ENCODE results near the gene FRRS1L.

The FRRS1L gene

GRCh38 chr9:109124121-109124520 lies 42.9 kb downstream of the FRRS1L start:
- TF ChIP-seq TSHZ2 (CRISPR knock-in tag; IDR thresholded peaks at IDR 0.05) (no peak), GLIS3 (CRISPR knock-in tag; IDR thresholded peaks at IDR 0.05) (no peak), PPARA (CRISPR knock-in tag; IDR thresholded peaks at IDR 0.05; ENCODE audit: borderline replicate concordance) (no peak), PATZ1 (CRISPR knock-in tag; IDR thresholded peaks at IDR 0.05; ENCODE audit: borderline replicate concordance) (no peak), ZNF70 (CRISPR knock-in tag; IDR thresholded peaks at IDR 0.05) (no peak), CREB5 (CRISPR knock-in tag; IDR thresholded peaks at IDR 0.05; ENCODE audit: low read depth) (no peak), ARNTL (CRISPR knock-in tag; IDR thresholded peaks at IDR 0.05; ENCODE audit: borderline replicate concordance, low read depth) (no peak), SNAI2 (CRISPR knock-in tag; IDR thresholded peaks at IDR 0.05) (no peak)
- ATAC-seq, result no peak

GRCh38 chr9:109122726-109123621 lies 44.1 kb downstream of the FRRS1L start:
- ATAC-seq, result no peak
- TF ChIP-seq PATZ1 (CRISPR knock-in tag; IDR thresholded peaks at IDR 0.05; ENCODE audit: borderline replicate concordance) (no peak), ESRRG (CRISPR knock-in tag; IDR thresholded peaks at IDR 0.05) (no peak), ARNTL (CRISPR knock-in tag; IDR thresholded peaks at IDR 0.05; ENCODE audit: borderline replicate concordance, low read depth) (no peak), TSHZ2 (CRISPR knock-in tag; IDR thresholded peaks at IDR 0.05) (no peak), POU6F1 (CRISPR knock-in tag; IDR thresholded peaks at IDR 0.05; ENCODE audit: borderline replicate concordance, low read depth) (no peak), OSR1 (CRISPR knock-in tag; IDR thresholded peaks at IDR 0.05) (no peak), SNAI2 (CRISPR knock-in tag; IDR thresholded peaks at IDR 0.05) (no peak), RARB (CRISPR knock-in tag; IDR thresholded peaks at IDR 0.05) (no peak), ISL1 (CRISPR knock-in tag; IDR thresholded peaks at IDR 0.05) (no peak), ZFP3 (CRISPR knock-in tag; IDR thresholded peaks at IDR 0.05) (no peak), TOX (CRISPR knock-in tag; IDR thresholded peaks at IDR 0.05; ENCODE audit: borderline replicate concordance) (no peak), BACH2 (CRISPR knock-in tag; IDR thresholded peaks at IDR 0.05; ENCODE audit: borderline replicate concordance) (no peak), TCF4 (CRISPR knock-in tag; IDR thresholded peaks at IDR 0.05; ENCODE audit: borderline replicate concordance) (no peak), ZC3H10 (CRISPR knock-in tag; IDR thresholded peaks at IDR 0.05) (no peak), ZFP30 (CRISPR knock-in tag; IDR thresholded peaks at IDR 0.05) (no peak), CSRNP3 (CRISPR knock-in tag; IDR thresholded peaks at IDR 0.05) (no peak), ZNF70 (CRISPR knock-in tag; IDR thresholded peaks at IDR 0.05) (no peak), CREB5 (CRISPR knock-in tag; IDR thresholded peaks at IDR 0.05; ENCODE audit: low read depth) (no peak), CSDC2 (CRISPR knock-in tag; IDR thresholded peaks at IDR 0.05) (no peak)

Measured in SK-N-SH treated with all-trans-retinoic acid at 6 μM for 48 hours (cell line).